ENCODE data around the gene ERAP2.

Gene ERAP2

DNA sequence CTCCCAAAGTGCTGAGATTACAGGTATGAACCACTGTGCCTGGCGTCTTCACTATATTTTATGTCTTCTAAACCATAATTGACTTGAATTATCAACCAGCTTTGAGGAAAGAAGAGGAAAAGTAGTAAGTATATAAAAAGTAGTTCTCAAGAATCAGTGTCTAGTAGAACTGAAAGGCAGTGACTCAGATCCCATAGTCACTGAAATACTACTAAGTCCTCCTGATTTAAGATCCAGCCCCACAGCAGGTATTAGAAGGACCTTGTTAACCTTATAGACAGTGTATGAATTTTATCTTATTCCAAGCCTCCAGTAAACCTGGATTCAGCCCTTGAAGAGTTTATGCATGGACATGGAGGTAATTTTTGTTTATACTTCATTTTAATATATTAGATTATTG is 91.1 kb downstream of the ERAP2 start:
- no peak for DNase-seq

DNA sequence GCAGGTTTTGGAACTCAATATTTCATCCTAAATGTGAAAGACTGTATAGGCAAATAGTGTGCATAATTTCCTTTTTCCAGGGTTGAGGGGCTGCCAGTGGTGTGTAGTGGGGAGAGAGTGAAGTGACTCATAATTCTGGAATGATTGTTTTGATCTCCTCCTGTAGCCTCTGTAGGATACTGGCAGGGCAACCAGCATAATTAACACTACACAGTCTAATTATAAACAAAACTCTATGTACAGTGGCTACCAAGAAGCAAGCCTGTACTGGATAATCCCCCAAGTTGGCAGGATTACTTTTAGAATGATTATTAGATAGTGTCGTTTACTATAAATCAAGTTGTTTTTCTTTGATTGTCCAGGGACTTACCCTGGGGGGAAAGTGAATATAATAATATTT is 91.8 kb downstream of the ERAP2 start:
- no peak for DNase-seq

DNA sequence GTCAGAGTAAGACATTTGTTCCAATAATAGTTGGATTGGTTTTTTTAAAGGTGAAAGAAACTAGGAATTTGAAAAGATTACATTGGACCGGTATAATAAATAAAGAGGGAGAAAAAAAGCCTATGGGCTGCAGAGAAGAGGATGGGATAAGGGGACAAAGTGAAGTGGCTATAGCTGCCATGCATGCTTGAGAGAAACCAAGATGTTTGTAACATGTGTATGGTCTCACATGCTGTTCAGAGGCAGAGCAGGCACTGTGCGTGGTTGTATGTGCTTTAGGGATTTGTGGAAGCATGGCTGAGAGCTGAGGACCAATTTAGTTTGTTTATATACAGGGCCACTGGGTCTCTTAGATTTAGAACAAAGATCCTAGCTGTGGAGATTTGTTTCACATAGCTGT is 92.3 kb downstream of the ERAP2 start:
- DNase-seq, result no peak
